Cardiac fibroblast (primary cell): ENCODE data around the gene PRSS53.

Source experiments
- DNase-seq, 2 donors: peaks; one replicate each; pipeline versions ENCODE4 v3.0.0 to v3.0.0-alpha.2; 2010; ENCODE audit warnings: low read depth in 2 of 2
- H3K4me3 ChIP-seq, 2 donors: replicated peaks in 1 of 2; 1 replicate in 1 of 2; 2 replicates in 1 of 2; pipeline ENCODE4 v1.5.1; 2011; ENCODE audit warnings: low read depth in 2 of 2, low read length in 2 of 2, mild to moderate bottlenecking in 2 of 2, moderate library complexity in 1 of 2
- CTCF ChIP-seq: IDR thresholded peaks from one replicate; pipeline ENCODE4 v1.5.1; 2011; ENCODE audit warnings: low read depth, mild to moderate bottlenecking, low read length, inconsistent platforms

PRSS53 gene

DNA sequence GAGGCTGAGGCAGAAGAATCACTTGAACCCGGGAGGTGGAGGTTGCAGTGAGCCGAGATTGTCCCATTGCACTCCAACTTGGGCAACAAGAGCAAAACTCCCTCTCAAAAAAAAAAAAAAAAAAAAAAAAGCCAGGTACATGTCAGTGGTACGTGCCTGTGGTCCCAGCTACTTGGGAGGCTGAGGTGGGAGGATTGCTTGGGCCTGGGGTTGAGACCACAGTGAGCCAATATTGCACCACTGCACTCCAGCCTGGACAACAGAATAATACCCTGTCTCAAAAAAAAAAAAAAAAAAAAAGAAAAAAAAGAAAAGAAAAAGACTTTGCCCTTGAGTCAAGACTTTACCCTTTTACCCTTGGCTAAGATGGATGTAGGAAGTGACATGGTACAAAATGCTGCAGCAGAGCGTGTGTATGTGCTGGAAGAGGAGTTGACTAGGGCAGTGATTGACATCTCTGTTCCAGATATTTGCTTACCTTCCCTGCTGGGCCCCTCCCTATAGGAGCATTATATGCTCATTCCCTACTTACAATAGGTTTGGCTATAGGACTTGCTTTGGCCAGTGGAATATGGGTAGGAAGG is 44.8 kb downstream of the PRSS53 start:
- H3K4me3 ChIP-seq, result no peak overlapping the region
- TF ChIP-seq CTCF, result no peak
- DNase-seq, result no peak

DNA sequence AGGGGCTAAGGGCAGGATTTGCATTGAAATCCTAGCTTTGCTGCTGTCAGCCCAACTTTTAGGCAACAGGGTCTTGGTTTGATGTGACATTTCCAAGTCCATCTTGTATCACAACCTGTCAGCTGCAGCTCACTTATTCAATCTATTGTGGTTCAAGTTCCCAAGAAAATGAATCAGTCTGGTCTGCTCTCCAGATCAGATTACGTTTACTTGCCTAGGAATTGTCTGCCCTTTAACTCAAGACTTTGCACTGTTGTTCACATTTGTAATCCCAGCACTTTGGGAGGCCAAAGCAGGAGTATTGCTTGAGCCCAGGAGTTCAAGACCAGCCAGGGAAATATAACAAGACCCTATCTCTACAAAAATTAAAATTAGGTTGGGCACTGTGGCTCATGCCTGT is 45.4 kb downstream of the PRSS53 start:
- DNase-seq, result no peak
- TF ChIP-seq CTCF, result no peak
- H3K4me3 ChIP-seq, result no peak overlapping the region

DNA sequence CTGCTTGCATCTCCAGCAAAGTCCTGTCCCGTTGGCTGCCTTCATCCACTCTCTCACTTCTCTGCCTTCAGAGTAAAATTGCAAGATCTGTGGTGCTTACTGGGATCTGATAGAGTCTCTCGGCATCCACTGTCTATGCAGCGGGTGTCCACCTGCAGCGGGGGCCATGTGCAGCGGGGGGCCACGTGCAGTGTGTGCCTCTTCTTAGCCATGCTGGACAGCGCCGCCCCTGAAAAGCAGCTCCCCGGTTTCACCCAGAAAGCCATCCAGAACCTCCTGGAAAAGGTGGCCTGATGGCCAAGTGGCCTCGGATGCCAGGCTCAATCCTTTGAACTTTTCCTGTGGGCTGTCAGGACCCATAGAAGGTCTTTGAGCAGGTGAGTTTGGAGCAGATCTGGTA is 45.9 kb downstream of the PRSS53 start:
- TF ChIP-seq CTCF, result no peak
- DNase-seq, result no peak
- no peak overlapping the region for H3K4me3 ChIP-seq

GRCh38 chr16:31038993-31039392 is 49.8 kb downstream of the PRSS53 start:
- no peak for DNase-seq
- H3K4me3 ChIP-seq, result no peak overlapping the region
- TF ChIP-seq CTCF, result no peak

DNA sequence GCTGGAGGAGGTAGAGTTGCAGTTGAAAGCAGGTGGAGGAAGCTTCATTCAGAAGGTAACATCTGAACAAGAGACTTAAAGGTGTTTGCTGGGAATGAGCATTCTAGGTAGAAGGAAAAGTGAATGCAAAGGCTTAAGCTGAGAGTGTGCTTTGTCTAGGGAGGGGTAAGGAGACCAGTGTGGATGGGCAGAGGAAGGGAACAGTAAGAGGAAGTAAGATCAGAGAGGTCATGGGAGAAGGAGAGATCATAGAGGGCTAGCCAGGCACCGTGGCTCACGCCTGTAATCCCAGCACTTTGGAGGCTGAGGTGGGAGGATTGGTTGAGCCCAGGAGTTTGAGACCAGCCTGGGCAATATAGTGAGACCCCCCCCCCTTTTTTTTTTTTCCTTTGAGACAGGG is 52.1 kb downstream of the PRSS53 start:
- DNase-seq, result no peak
- TF ChIP-seq CTCF, result no peak
- H3K4me3 ChIP-seq, result no peak overlapping the region

- H3K4me3 ChIP-seq, result peak overlapping the region; percentile 99 to 100
- DNase-seq, result peak; percentile 84 to 85
- TF ChIP-seq CTCF, result no peak
Observed at GRCh38 chr16:31033709-31034492, 54.8 kb downstream of the PRSS53 start.
